Fibroblast of skin of right biceps (primary cell): ENCODE data around the gene FOXB2.
"Not testable (repeated sequence)": the region's sequence is repeated elsewhere in the genome, so short reads cannot be mapped to it uniquely, and the experiment has no call there.

Experiments
- DNase-seq: peaks from one replicate; pipeline ENCODE4 v3.0.0-alpha.2; 2013

The FOXB2 gene

GRCh38 chr9:77019236-77019925 lies at the start of gene FOXB2:
Gene FOXB2, plus strand, starts transcription at chr9:77019655. Its CDS starts 0 bp downstream, at chr9:77019655.
- no peak for DNase-seq

GRCh38 chr9:76969716-76970115 lies 49.7 kb upstream of the FOXB2 start:
- DNase-seq = no peak

GRCh38 chr9:76978831-76979230 lies 40.6 kb upstream of the FOXB2 start:
- DNase-seq = not testable (repeated sequence)

- peak; percentile 1 for DNase-seq
Measured at GRCh38 chr9:76980566-76980965, 38.9 kb upstream of the FOXB2 start.

GRCh38 chr9:76984486-76984885 lies 35.0 kb upstream of the FOXB2 start:
- no peak for DNase-seq

- DNase-seq = no peak
Measured at GRCh38 chr9:76985581-76985980, 33.9 kb upstream of the FOXB2 start.

- DNase-seq = peak; percentile 45
Measured at GRCh38 chr9:76987594-76988200, 31.8 kb upstream of the FOXB2 start.

- DNase-seq = no peak
Measured at GRCh38 chr9:76988941-76989340, 30.5 kb upstream of the FOXB2 start.

- DNase-seq = no peak
Measured at GRCh38 chr9:76989501-76989900, 30.0 kb upstream of the FOXB2 start.

GRCh38 chr9:76996700-76997099 lies 22.8 kb upstream of the FOXB2 start:
- peak; percentile 31 for DNase-seq

- no peak for DNase-seq
Measured at GRCh38 chr9:76999261-76999660, 20.2 kb upstream of the FOXB2 start.

- DNase-seq = no peak
Measured at GRCh38 chr9:77000330-77000729, 19.1 kb upstream of the FOXB2 start.

- DNase-seq = no peak
Measured at GRCh38 chr9:77003366-77003765, 16.1 kb upstream of the FOXB2 start.

- DNase-seq = peak; percentile 24
Measured at GRCh38 chr9:77005216-77005615, 14.2 kb upstream of the FOXB2 start.

GRCh38 chr9:77010527-77010926 lies 8.9 kb upstream of the FOXB2 start:
- DNase-seq = no peak

GRCh38 chr9:77011973-77012821 lies 7.3 kb upstream of the FOXB2 start:
- peak; percentile 48 for DNase-seq

- DNase-seq = no peak
Measured at GRCh38 chr9:77013206-77013931, 6.1 kb upstream of the FOXB2 start.

GRCh38 chr9:77013932-77014596 lies 5.4 kb upstream of the FOXB2 start:
- DNase-seq = no peak

GRCh38 chr9:77014597-77015263 lies 4.7 kb upstream of the FOXB2 start:
- DNase-seq = no peak

- no peak for DNase-seq
Measured at GRCh38 chr9:77015327-77016048, 4.0 kb upstream of the FOXB2 start.

GRCh38 chr9:77016121-77016525 lies 3.3 kb upstream of the FOXB2 start:
- DNase-seq = no peak
